ENCODE data around the gene PUDP. TPM values are rescaled to one million over a fixed set of nuclear protein-coding genes. Genes with fewer than 3 reads are reported as not detected.
"Not testable (repeated sequence)": the region's sequence is repeated elsewhere in the genome, so short reads cannot be mapped to it uniquely, and the experiment has no call there.

PUDP gene
- total and polyA plus RNA-seq, 2 donors = 7.9 to 18.8 TPM

GRCh38 chrX:7027071-7027470 is 120.9 kb downstream of the PUDP start:
- Histone ChIP-seq H3K9me3 (ENCODE audit: control insufficient read depth in 2 of 2, insufficient read depth in 1 of 2, low read length in 1 of 2) (no peaks in the 10 kb centered on the region), H3K27me3 (ENCODE audit: control insufficient read depth in 2 of 2, insufficient read depth in 1 of 2, low read length in 1 of 2) (no peaks in the 10 kb centered on the region), H3K36me3 (ENCODE audit: control insufficient read depth in 2 of 2, insufficient read depth in 2 of 2, low read length in 1 of 2) (no peaks in the 10 kb centered on the region), H3K27ac (ENCODE audit: low read depth in 1 of 2, low read length in 1 of 2) (no peak overlapping the region), H3K4me1 (ENCODE audit: control insufficient read depth in 2 of 2, insufficient read depth in 2 of 2, low read length in 2 of 2) (no peaks in the 10 kb centered on the region), H3K4me3 (ENCODE audit: low read length in 2 of 2) (no peak overlapping the region)
- no peak for DNase-seq (ENCODE audit: low read depth in 6 of 9, low spot score in 9 of 9)
- WGBS = 97% methylated on average over 8 of the region's 8 CpGs

GRCh38 chrX:7026365-7026764 is 121.6 kb downstream of the PUDP start:
- WGBS = 97% methylated on average over 5 of the region's 5 CpGs
- not testable (repeated sequence) for H3K9me3 ChIP-seq (ENCODE audit: control insufficient read depth in 2 of 2, insufficient read depth in 1 of 2, low read length in 1 of 2); H3K36me3 ChIP-seq (ENCODE audit: control insufficient read depth in 2 of 2, insufficient read depth in 2 of 2, low read length in 1 of 2); H3K4me1 ChIP-seq (ENCODE audit: control insufficient read depth in 2 of 2, insufficient read depth in 2 of 2, low read length in 2 of 2); H3K27me3 ChIP-seq (ENCODE audit: control insufficient read depth in 2 of 2, insufficient read depth in 1 of 2, low read length in 1 of 2); H3K4me3 ChIP-seq (ENCODE audit: low read length in 2 of 2); DNase-seq (ENCODE audit: low read depth in 6 of 9, low spot score in 9 of 9); H3K27ac ChIP-seq (ENCODE audit: low read depth in 1 of 2, low read length in 1 of 2)

- no peaks in the 10 kb centered on the region for H3K4me1 ChIP-seq (ENCODE audit: control insufficient read depth in 2 of 2, insufficient read depth in 2 of 2, low read length in 2 of 2)
- 92% methylated on average over 2 of the region's 2 CpGs for WGBS
- H3K9me3 ChIP-seq (ENCODE audit: control insufficient read depth in 2 of 2, insufficient read depth in 1 of 2, low read length in 1 of 2) = no peaks in the 10 kb centered on the region
- no peak overlapping the region for H3K4me3 ChIP-seq (ENCODE audit: low read length in 2 of 2)
- H3K27me3 ChIP-seq (ENCODE audit: control insufficient read depth in 2 of 2, insufficient read depth in 1 of 2, low read length in 1 of 2) = no peaks in the 10 kb centered on the region
- H3K27ac ChIP-seq (ENCODE audit: low read depth in 1 of 2, low read length in 1 of 2) = no peak overlapping the region
- no peak for DNase-seq (ENCODE audit: low read depth in 6 of 9, low spot score in 9 of 9)
- no peaks in the 10 kb centered on the region for H3K36me3 ChIP-seq (ENCODE audit: control insufficient read depth in 2 of 2, insufficient read depth in 2 of 2, low read length in 1 of 2)
Observed at GRCh38 chrX:7025471-7025870, 122.5 kb downstream of the PUDP start.

- H3K4me3 ChIP-seq (ENCODE audit: low read length in 2 of 2) = no peak overlapping the region
- H3K36me3 ChIP-seq (ENCODE audit: control insufficient read depth in 2 of 2, insufficient read depth in 2 of 2, low read length in 1 of 2) = no peaks in the 10 kb centered on the region
- no peaks in the 10 kb centered on the region for H3K27me3 ChIP-seq (ENCODE audit: control insufficient read depth in 2 of 2, insufficient read depth in 1 of 2, low read length in 1 of 2)
- WGBS = 96% methylated on average over 7 of the region's 7 CpGs
- H3K4me1 ChIP-seq (ENCODE audit: control insufficient read depth in 2 of 2, insufficient read depth in 2 of 2, low read length in 2 of 2) = no peaks in the 10 kb centered on the region
- DNase-seq (ENCODE audit: low read depth in 6 of 9, low spot score in 9 of 9) = peak in 1 of 9 donors; percentile 19
- H3K9me3 ChIP-seq (ENCODE audit: control insufficient read depth in 2 of 2, insufficient read depth in 1 of 2, low read length in 1 of 2) = no peaks in the 10 kb centered on the region
- H3K27ac ChIP-seq (ENCODE audit: low read depth in 1 of 2, low read length in 1 of 2) = no peak overlapping the region
Observed at GRCh38 chrX:7024850-7025249, 123.1 kb downstream of the PUDP start.

GRCh38 chrX:7022996-7023395 is 125.0 kb downstream of the PUDP start:
- not testable (repeated sequence) for H3K27me3 ChIP-seq (ENCODE audit: control insufficient read depth in 2 of 2, insufficient read depth in 1 of 2, low read length in 1 of 2); H3K9me3 ChIP-seq (ENCODE audit: control insufficient read depth in 2 of 2, insufficient read depth in 1 of 2, low read length in 1 of 2); H3K4me3 ChIP-seq (ENCODE audit: low read length in 2 of 2); DNase-seq (ENCODE audit: low read depth in 6 of 9, low spot score in 9 of 9); H3K27ac ChIP-seq (ENCODE audit: low read depth in 1 of 2, low read length in 1 of 2); H3K4me1 ChIP-seq (ENCODE audit: control insufficient read depth in 2 of 2, insufficient read depth in 2 of 2, low read length in 2 of 2); H3K36me3 ChIP-seq (ENCODE audit: control insufficient read depth in 2 of 2, insufficient read depth in 2 of 2, low read length in 1 of 2)
- WGBS = 94% methylated on average over 3 of the region's 3 CpGs

GRCh38 chrX:7021991-7022390 is 126.0 kb downstream of the PUDP start:
- no peak overlapping the region for H3K4me3 ChIP-seq (ENCODE audit: low read length in 2 of 2)
- no peaks in the 10 kb centered on the region for H3K9me3 ChIP-seq (ENCODE audit: control insufficient read depth in 2 of 2, insufficient read depth in 1 of 2, low read length in 1 of 2)
- DNase-seq (ENCODE audit: low read depth in 6 of 9, low spot score in 9 of 9) = no peak
- no peaks in the 10 kb centered on the region for H3K4me1 ChIP-seq (ENCODE audit: control insufficient read depth in 2 of 2, insufficient read depth in 2 of 2, low read length in 2 of 2)
- H3K36me3 ChIP-seq (ENCODE audit: control insufficient read depth in 2 of 2, insufficient read depth in 2 of 2, low read length in 1 of 2) = no peaks in the 10 kb centered on the region
- WGBS = 98% methylated on average over 4 of the region's 4 CpGs
- no peaks in the 10 kb centered on the region for H3K27me3 ChIP-seq (ENCODE audit: control insufficient read depth in 2 of 2, insufficient read depth in 1 of 2, low read length in 1 of 2)
- no peak overlapping the region for H3K27ac ChIP-seq (ENCODE audit: low read depth in 1 of 2, low read length in 1 of 2)

- no peak for DNase-seq (ENCODE audit: low read depth in 6 of 9, low spot score in 9 of 9)
- H3K4me3 ChIP-seq (ENCODE audit: low read length in 2 of 2) = no peak overlapping the region
- no peaks in the 10 kb centered on the region for H3K27me3 ChIP-seq (ENCODE audit: control insufficient read depth in 2 of 2, insufficient read depth in 1 of 2, low read length in 1 of 2)
- no peaks in the 10 kb centered on the region for H3K36me3 ChIP-seq (ENCODE audit: control insufficient read depth in 2 of 2, insufficient read depth in 2 of 2, low read length in 1 of 2)
- no peaks in the 10 kb centered on the region for H3K9me3 ChIP-seq (ENCODE audit: control insufficient read depth in 2 of 2, insufficient read depth in 1 of 2, low read length in 1 of 2)
- H3K27ac ChIP-seq (ENCODE audit: low read depth in 1 of 2, low read length in 1 of 2) = no peak overlapping the region
- WGBS = 92% methylated on average over 3 of the region's 3 CpGs
- no peaks in the 10 kb centered on the region for H3K4me1 ChIP-seq (ENCODE audit: control insufficient read depth in 2 of 2, insufficient read depth in 2 of 2, low read length in 2 of 2)
Observed at GRCh38 chrX:7019555-7019954, 128.4 kb downstream of the PUDP start.

GRCh38 chrX:7012262-7012834 is 135.6 kb downstream of the PUDP start:
- 95% methylated on average over 8 of the region's 8 CpGs for WGBS
- H3K27ac ChIP-seq (ENCODE audit: low read depth in 1 of 2, low read length in 1 of 2); H3K36me3 ChIP-seq (ENCODE audit: control insufficient read depth in 2 of 2, insufficient read depth in 2 of 2, low read length in 1 of 2); DNase-seq (ENCODE audit: low read depth in 6 of 9, low spot score in 9 of 9); H3K4me1 ChIP-seq (ENCODE audit: control insufficient read depth in 2 of 2, insufficient read depth in 2 of 2, low read length in 2 of 2); H3K9me3 ChIP-seq (ENCODE audit: control insufficient read depth in 2 of 2, insufficient read depth in 1 of 2, low read length in 1 of 2); H3K4me3 ChIP-seq (ENCODE audit: low read length in 2 of 2); H3K27me3 ChIP-seq (ENCODE audit: control insufficient read depth in 2 of 2, insufficient read depth in 1 of 2, low read length in 1 of 2): not testable (repeated sequence)

GRCh38 chrX:7010897-7011296 is 137.1 kb downstream of the PUDP start:
- DNase-seq (ENCODE audit: low read depth in 6 of 9, low spot score in 9 of 9); H3K4me1 ChIP-seq (ENCODE audit: control insufficient read depth in 2 of 2, insufficient read depth in 2 of 2, low read length in 2 of 2); H3K27ac ChIP-seq (ENCODE audit: low read depth in 1 of 2, low read length in 1 of 2); H3K4me3 ChIP-seq (ENCODE audit: low read length in 2 of 2); H3K9me3 ChIP-seq (ENCODE audit: control insufficient read depth in 2 of 2, insufficient read depth in 1 of 2, low read length in 1 of 2); H3K27me3 ChIP-seq (ENCODE audit: control insufficient read depth in 2 of 2, insufficient read depth in 1 of 2, low read length in 1 of 2); H3K36me3 ChIP-seq (ENCODE audit: control insufficient read depth in 2 of 2, insufficient read depth in 2 of 2, low read length in 1 of 2): not testable (repeated sequence)
- WGBS = 97% methylated on average over 4 of the region's 4 CpGs

GRCh38 chrX:7007328-7007727 is 140.6 kb downstream of the PUDP start:
- not testable (repeated sequence) for H3K4me3 ChIP-seq (ENCODE audit: low read length in 2 of 2); H3K9me3 ChIP-seq (ENCODE audit: control insufficient read depth in 2 of 2, insufficient read depth in 1 of 2, low read length in 1 of 2); H3K4me1 ChIP-seq (ENCODE audit: control insufficient read depth in 2 of 2, insufficient read depth in 2 of 2, low read length in 2 of 2); H3K36me3 ChIP-seq (ENCODE audit: control insufficient read depth in 2 of 2, insufficient read depth in 2 of 2, low read length in 1 of 2); DNase-seq (ENCODE audit: low read depth in 6 of 9, low spot score in 9 of 9); H3K27me3 ChIP-seq (ENCODE audit: control insufficient read depth in 2 of 2, insufficient read depth in 1 of 2, low read length in 1 of 2); H3K27ac ChIP-seq (ENCODE audit: low read depth in 1 of 2, low read length in 1 of 2)

Data from thymus (tissue), 11 donors.